Mesenteric fat pad (tissue), 1 donor: ENCODE results near the gene ARF3. TPM values are rescaled to one million over a fixed set of nuclear protein-coding genes. Genes with fewer than 3 reads are reported as not detected.
"Not testable (repeated sequence)": the region's sequence is repeated elsewhere in the genome, so short reads cannot be mapped to it uniquely, and the experiment has no call there.

ENCODE experiments used
- DNase-seq: peaks from one replicate; pipeline ENCODE4 v3.0.0-alpha.2; 2020; ENCODE audit warnings: low spot score
- total RNA-seq: library from RNA; stranded (reverse); fragmentation: NEBNext Ultra II Directional; extraction: Animal tissue kit (Norgen Biotek cat#: 25700); gene quantifications from one replicate; pipeline ENCODE4 v1.2.1, GENCODE V29; 2021
- donor health status: DM: yes; HTN: yes; CAD: no.

ARF3 gene
- total RNA-seq, 1 donor from 2014 or later: 149 TPM

DNA sequence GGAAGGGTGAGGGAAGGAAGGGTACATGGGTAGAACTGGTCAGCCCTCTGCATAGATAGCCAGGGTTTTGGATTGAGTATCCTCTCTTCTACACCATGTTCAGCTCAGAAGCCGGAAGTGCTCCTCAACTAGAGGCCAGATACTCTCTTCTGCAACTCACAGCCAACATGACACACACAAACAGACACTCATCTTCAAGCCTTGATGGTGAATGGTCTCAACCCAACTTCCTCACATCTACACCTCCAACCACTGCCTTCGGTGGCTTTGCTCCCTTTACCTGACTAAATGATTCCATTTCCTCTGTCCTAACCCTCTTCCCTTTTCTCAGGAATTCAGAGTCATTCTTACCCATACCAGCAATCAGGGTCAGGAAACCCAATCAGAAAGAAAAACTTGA lies 24.4 kb downstream of the ARF3 start:
- DNase-seq: no peak

DNA sequence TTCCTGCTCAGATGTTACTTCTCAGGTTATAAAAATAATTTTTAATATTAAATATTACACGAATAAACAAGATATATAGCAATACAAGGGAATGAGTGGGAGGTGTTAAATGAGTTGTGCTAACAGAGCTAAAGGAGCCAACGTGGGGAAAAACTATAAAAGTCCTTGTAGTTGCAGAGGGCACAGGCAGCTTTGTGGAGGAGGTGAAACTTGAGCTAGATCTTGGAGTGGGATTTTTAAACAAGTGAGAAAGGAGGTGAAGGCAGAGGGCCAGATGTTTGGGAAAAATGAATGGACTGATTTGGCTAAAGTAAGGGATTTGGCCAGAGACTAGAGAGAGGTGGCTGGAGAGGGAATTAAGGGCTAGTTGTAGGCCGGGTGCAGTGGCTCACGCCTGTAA lies 26.8 kb downstream of the ARF3 start:
- DNase-seq: no peak

DNA sequence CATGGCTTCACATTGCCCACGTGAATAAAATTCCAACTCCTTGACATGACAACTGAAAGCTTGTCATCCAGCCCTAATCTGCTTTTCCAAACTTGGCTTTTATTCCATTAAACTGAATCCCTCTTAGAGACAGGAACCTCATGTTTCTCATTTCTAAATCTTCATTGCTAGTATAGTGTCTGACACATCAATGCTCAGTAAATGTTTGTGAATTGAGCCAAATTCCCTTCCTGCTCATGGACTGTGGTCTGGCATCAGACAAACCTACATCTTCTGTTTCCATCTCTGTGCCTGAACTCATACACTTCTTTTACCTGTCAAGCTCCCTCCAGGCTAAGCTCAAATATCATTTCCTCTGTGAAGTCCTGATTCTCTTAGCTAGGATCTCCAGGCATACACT lies 27.7 kb downstream of the ARF3 start:
- no peak for DNase-seq

DNA sequence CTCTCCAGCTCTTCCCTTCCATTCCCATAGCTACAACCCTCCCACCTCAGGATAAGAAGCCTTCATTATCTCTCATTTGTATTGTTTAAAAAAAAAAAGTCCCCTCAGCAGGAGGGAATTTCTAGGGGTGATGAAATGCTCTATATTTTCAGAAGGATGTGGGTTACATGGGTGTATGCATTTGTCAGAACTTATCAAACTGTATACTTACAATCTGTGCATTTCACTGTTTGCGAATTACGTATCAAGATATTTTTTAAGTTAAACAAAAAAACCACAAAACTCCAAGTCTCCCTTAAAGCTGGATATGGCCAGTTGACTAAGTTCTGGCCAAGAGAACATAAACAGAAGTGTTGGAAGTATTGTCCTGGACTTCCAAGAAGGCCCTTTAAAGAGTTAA lies 30.0 kb downstream of the ARF3 start:
- no peak for DNase-seq

DNA sequence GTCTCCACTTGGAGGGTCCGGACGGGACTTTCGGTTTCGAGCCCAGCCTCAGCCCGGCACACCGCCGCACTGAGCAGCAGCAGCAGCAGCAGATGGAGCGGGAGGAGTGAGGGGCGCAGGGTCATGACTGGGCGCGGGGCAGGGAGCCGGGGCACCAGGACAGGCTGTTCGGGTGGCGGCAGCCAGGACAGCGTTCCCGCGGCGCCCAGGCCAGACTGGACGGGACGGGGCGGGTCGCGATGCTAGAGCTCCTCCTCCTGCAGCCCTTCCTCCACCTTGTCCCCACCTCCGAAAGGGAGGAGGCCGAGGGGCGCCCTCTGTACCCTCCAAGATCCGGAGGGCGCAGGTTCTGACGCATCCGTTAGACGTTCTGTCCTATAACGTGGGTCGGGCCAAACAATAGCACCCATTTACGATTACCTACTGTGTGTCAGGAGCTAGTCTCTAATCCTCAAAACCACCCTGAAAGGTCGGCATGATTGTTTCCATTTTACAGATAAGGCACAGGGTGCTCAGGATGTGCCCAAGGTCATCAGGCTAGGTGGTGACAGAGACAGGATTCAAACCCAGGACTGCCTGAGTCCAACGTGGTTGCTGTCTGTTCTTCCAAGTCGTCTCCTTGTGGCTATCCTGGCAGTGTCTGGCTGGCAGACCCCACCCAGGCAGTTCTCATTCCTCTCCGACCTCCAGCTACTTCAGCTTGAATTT lies 31.8 kb downstream of the ARF3 start, which contains the start of gene FKBP11:
Gene FKBP11 (minus strand): TSS at position 189 of the 708 bp plus-strand sequence. CDS start 64 bp downstream, at position 125.
- DNase-seq: peak; percentile 94

DNA sequence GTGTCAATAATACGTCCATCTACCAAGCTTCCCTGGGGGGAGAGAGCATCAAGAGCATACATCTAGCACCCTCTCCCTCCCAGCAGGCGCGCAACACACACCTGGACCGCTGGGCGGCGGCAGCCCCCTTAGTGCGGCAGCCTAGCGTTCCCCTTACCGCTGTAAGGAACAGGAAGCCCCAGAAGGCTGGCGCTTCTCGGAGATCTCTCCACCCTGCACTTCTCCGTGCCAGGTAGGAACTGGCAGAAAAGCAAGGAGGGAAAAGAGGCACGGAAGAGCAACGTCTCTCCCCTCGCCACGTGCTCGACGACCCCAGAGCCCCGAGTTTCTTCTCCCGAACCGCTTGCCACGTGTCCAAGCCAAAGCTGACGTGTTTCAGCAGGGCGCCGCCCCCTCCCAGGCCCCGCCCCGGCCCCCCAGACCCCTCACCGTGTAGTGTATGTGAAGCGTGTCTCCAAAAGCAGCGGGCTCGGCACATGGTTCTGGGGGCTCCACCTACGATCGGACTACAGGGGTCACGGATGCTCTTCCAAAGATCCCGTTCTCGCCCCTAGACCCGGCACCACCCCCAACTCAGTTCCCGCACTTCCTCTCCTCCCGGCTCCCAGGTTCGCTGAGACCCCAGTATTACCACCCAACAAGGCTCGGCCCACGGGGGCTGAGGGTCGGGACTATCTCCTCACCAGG lies 32.5 kb downstream of the ARF3 start:
- no peak for DNase-seq

DNA sequence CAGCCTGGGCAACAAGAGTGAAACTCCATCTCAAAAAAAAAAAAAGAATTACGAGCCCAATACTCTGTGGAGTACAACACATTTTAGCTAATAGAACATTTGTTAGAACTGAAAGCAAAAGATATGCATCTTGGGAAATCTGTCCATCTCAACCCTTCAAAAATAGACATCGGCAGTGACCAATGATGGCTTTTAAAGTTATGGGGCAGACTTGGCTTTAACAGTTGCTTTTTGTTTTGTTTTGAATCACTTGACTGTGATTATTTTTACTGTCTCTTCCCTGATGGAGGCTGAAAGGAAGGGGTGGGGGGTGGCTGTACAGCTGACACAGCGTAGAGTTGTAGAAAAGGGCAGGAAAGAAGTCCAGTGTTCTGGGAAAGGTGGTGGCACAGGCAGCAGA lies 34.2 kb downstream of the ARF3 start:
- no peak for DNase-seq

DNA sequence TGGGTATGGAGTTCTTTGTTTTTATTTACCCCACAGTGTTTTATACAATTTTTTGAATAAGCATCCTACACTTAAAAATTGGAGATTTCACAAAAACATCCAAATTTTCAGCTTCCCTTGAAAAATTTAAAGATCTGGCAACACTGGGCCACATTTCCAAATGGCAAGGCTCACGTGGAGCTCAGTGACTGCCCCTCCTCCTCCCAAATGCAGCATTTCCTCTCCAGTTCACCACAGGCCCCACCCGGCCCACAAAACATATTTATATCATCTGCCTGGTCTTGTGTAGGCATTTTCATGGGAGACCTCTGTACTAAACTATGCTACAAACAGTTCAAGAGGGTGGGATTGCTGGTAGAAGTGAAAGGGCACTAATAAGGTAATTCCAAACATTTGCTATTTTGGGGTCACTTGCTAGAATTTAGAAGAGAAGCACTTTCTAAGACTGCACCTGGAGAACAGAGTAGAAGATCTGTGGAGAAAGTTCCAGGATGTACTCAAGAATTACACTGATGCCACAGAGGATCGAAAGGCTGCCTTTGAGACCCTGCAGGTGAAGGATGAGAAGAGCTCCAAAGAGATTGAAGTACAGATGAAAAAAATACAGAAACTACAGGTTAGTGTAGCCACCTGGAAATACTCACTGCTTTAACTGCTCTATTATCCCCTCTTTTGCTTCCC lies 39.3 kb downstream of the ARF3 start:
- no peak for DNase-seq

DNA sequence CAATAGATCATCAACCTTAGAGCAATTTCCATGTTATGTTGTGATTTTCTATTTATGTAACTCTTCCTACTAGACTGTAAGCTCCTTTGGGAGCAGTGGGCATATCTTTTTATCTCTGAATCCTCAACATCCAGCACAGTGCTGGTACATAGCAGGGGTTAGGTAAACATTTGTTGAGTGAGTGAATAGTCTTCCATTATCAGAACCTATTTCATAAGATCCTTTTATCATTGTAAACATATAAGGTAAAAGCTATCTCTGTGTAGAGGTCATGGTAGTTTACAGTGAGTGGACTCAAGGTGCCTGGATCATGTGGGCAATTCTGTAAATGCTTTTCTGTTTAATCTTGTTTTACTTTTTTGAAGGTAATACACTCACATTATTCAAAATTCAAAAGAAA lies 47.1 kb downstream of the ARF3 start:
- no peak for DNase-seq

DNA sequence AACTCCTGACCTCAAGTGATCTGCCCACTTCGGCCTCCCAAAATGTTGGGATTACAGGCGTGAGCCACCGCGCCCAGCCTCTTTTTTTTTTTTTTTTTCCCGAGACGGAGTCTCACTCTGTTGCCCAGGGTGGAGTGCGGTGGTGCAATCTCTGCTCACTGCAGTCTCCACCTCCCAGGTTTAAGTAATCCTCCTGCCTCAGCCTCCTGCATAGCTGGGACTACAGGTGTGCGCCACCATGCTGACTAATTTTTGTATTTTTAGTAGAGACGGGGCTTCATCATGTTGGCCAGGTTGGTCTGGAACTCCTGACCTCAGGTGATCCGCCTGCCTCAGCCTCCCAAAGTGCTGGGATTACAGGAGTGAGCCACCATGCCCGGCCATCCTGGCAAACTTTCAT lies 47.6 kb downstream of the ARF3 start:
- not testable (repeated sequence) for DNase-seq

DNA sequence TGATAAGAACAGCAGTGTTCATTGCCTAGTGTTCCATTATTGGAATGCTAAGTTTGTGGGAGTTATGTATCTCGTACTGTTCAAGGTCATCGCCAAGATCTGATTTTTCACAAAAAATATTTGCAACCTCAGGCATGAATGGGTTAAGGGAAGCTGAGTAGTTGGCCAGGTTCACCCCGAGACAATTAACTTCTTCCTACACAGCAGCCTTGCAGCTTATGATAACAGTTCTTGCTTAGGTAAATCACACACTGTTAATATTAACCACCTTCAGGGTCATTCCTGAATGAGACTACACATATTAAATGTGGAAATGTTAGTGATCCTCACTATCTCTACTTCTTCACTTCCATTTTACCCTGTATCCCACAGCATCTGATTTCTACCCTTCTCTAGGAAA lies 50.0 kb downstream of the ARF3 start:
- no peak for DNase-seq

DNA sequence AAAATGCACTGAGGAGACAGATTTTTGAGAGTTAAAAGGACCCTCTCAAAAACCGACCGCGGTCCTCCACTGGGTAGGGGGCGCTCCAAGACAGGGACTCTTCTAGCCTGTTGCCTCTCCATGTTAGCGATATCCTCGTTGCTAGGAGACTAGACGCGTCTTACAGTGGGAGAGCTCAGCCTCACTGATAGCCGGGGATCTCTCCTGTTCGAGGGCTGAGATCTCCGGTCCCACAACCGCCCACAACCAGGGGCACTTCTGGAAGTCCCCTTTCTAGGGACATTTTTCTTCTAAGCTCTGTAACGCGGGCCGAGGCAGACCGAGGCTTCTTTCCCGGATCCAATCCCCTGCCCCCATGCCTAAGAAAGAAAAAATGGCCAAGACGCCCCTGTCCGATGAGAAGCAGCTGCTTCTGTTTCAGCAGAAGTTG lies 53.3 kb downstream of the ARF3 start:
- no peak for DNase-seq

DNA sequence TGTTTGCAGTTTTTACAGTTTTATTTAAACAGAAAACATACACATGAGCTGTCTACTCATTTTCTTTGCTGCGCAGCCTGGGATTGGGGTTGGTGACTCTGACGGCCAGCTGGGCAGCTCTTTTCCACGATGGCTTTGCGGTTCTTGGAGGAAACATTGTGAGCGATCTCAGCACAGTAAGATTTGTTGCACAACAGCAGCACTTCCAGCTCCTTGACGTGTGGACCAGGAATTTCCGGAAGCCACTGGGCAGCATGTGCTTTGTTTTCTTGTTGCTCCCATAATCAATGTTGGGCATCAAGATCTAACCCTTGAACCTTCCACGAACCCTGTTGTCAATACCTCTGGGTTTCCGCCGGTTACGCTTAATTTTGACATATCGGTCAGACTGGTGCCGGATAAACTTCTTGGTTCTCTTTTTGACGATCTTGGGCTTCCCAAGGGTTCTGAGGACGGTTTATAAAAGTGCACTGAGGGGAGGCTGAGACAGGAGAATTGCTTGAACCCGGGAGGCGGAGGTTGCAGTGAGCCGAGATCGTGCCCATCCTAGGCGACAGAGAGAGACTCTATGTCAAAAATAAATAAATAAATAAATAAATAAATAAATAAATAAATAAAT lies 53.8 kb downstream of the ARF3 start:
- DNase-seq: no peak

DNA sequence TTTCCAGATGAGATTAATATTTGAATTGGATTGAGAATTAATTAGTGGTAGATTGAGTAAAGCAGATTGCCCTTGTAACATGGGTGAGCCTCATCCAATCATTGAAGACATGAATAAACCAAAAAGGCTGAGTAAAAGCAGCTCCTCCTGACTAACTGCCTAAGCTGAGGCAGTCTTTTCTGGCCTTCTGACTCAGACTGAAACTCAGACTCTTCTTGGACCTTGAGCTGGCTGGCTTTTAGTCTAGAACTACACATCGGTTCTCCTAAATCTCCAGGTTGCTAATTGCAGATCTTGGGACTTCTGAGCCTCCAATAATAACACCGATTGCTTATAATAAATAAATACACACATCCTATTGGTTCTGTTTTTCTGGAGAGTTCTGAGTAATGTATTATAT lies 56.0 kb downstream of the ARF3 start:
- no peak for DNase-seq

DNA sequence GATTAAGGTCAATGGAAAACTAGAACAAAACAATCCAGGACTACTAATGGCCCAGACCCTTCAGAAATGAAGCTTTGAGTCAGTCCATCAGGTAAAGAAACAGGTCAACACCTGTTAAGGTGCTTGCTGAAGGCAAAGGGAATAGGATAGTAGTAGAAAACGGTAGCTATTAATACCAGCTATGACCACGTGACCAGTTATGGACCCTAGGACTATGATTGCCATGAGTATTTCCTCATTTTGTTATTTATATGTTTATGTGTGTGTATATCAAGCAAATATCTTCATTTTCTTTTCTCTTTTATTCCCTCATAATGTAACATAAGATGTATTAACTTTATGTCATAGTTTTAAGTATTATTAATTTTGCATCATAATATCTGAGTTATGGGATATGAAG lies 57.6 kb downstream of the ARF3 start:
- no peak for DNase-seq

DNA sequence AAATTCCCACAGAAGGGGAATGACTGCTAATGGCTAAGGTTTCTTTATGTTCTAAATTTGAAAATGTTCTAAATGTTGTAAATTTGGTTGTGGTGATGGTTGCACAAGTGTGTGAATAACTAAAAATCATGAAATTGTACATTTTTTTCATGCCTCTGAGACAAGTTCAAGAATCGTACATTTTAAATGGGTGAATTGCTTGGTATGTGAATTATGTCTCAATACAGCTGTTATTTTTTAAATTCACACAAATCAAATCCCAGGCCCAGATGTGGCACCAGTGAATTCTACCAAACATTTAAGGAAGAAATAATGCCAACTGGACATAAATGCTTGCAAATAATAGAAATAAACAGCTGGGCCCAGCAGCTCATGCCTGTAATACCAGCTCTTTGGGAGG lies 63.0 kb downstream of the ARF3 start:
- no peak for DNase-seq

DNA sequence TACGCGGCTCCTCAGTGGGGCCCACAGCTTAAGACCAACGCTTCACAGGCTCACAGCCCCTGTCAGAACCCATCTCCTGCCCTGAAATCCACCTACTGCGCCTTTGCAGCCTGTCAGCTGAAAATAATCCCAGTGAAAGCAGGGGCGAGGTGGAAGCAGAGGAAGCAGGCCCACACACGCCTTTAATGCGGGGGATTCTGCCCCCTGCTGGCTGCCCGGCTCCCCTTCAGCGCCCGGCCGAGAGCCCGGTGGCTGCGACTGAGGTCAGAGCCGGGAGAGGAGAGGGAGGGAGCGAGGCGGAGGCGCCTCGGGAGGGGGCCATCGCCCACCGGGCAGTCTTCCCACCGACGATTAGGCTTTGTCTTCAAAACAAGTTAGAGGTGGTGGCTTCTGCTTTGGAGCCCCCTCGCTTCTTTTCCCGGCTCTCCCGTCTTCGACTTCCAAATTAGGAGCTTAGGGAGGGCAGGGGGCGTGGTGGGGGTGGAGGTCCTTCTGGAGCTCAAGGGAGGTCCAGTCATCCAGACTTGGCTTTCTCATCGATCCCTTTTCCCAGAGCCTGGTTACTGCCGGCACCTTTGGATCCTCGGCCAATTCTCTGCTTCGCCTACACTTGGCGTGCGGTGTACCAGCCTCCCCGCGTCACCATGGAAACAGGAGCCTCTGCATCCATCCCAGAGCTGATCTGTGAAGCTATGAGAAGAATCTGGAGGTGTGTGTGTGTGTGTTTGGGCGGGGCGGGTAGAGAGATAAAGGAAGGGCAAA lies 66.4 kb downstream of the ARF3 start:
- DNase-seq: peak; percentile 92

DNA sequence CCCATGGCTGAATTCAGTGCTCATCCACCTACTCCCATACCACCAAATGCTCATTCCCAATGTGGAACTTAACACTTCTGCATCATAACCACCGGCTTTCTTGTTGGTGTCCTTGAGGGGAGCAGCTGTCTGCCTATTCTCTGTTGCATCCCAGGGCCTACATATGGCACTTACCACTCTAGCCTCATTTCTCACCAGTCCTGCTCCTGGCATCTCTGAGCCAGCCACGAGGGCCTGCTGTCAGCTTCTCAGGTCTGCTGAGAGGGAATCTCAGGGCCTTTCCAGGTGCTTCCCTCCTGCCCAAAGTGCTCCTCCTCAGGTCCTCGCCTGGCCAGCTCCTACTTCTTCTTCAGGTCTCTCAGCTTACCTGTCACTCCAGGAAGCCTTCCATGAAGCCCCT lies 67.6 kb downstream of the ARF3 start:
- no peak for DNase-seq
